Fibroblast of lung (primary cell): Measurements from ENCODE around the gene CTLA4. TPM values are rescaled to one million over a fixed set of nuclear protein-coding genes. Genes with fewer than 3 reads are reported as not detected.

Source experiments
- DNase-seq, 2 donors: peaks; one replicate each; pipeline versions ENCODE4 v3.0.0 to v3.0.0-alpha.2; 2010; ENCODE audit warnings: low read depth in 2 of 2
- H2AFZ ChIP-seq: 2 replicates; pipeline ENCODE4 v1.5.1; 2012; ENCODE audit warnings: low read length, control low read depth, inconsistent platforms
- H3K27ac ChIP-seq: 2 replicates; pipeline ENCODE4 v1.5.1; 2011; ENCODE audit warnings: low read length, control low read depth; ENCODE audit not compliant: insufficient read depth
- H3K27me3 ChIP-seq: 2 replicates; pipeline ENCODE4 v1.5.1; 2011; ENCODE audit warnings: mild to moderate bottlenecking, low read length; ENCODE audit not compliant: control insufficient read depth, insufficient read depth
- H3K36me3 ChIP-seq: 2 replicates; pipeline ENCODE4 v1.5.1; 2011; ENCODE audit warnings: low read length; ENCODE audit not compliant: control insufficient read depth, insufficient read depth
- H3K4me1 ChIP-seq: 2 replicates; pipeline ENCODE4 v1.5.1; 2011; ENCODE audit warnings: low read length; ENCODE audit not compliant: control insufficient read depth, insufficient read depth; ENCODE audit errors: extremely low read depth
- H3K4me2 ChIP-seq: 2 replicates; pipeline ENCODE4 v1.5.1; 2011; ENCODE audit warnings: low read length, control low read depth; ENCODE audit not compliant: insufficient read depth; ENCODE audit errors: extremely low read depth
- H3K4me3 ChIP-seq, 4 experiments: fragments of 200-600 bp in 1 of 4; sonication (generic) in 1 of 4; replicated peaks in 1 of 4; 2 replicates each; pipeline ENCODE4 v1.5.1; 2011 to 2016; ENCODE audit warnings: low read length in 4 of 4, low read depth in 3 of 4, mild to moderate bottlenecking in 3 of 4, control low read depth in 2 of 4, inconsistent platforms in 1 of 4, mixed read lengths in 1 of 4; ENCODE audit not compliant: insufficient read depth in 1 of 4; ENCODE audit errors: control extremely low read depth in 1 of 4
- H3K79me2 ChIP-seq: 2 replicates; pipeline ENCODE4 v1.5.1; 2012; ENCODE audit warnings: mild to moderate bottlenecking, low read length, inconsistent platforms; ENCODE audit not compliant: control insufficient read depth, insufficient read depth
- H3K9ac ChIP-seq: 2 replicates; pipeline ENCODE4 v1.5.1; 2011; ENCODE audit warnings: mild to moderate bottlenecking, low read length, control low read depth; ENCODE audit not compliant: insufficient read depth
- H3K9me3 ChIP-seq: 2 replicates; pipeline ENCODE4 v1.5.1; 2012; ENCODE audit warnings: low read depth, low read length; ENCODE audit not compliant: control insufficient read depth, insufficient read depth
- H4K20me1 ChIP-seq: 2 replicates; pipeline ENCODE4 v1.5.1; 2011; ENCODE audit warnings: low read length; ENCODE audit not compliant: control insufficient read depth, insufficient read depth; ENCODE audit errors: extremely low read depth
- CTCF ChIP-seq, 2 donors: IDR thresholded peaks in 1 of 2; conservative IDR thresholded peaks in 1 of 2; 1 replicate in 1 of 2; 2 replicates in 1 of 2; pipeline ENCODE4 v1.5.1; 2011 to 2012; ENCODE audit warnings: low read length in 2 of 2, control low read depth in 1 of 2, inconsistent platforms in 1 of 2, low read depth in 1 of 2, mild to moderate bottlenecking in 1 of 2
- EZH2 ChIP-seq: IDR thresholded peaks from 2 replicates; pipeline ENCODE4 v1.5.1; 2012; ENCODE audit warnings: low read length, control low read depth, mild to moderate bottlenecking; ENCODE audit errors: missing control alignments
- polyA plus RNA-seq, 2 donors: library from polyadenylated mRNA; depleted of rRNA in 1 of 2; stranded (reverse) in 1 of 2; unstranded in 1 of 2; fragments of >200 nt; gene quantifications; 2 replicates each; pipeline ENCODE4 v1.2.1, GENCODE V29; 2011 to 2012; ENCODE audit warnings: missing spikeins in 1 of 2
- total RNA-seq: library from RNA; depleted of rRNA; stranded (reverse); fragments of >200 nt; gene quantifications from 2 replicates; pipeline ENCODE4 v1.2.1, GENCODE V29; 2014

CTLA4 gene
- total and polyA plus RNA-seq, 2 donors (not counting 1 experiment from before 2014, with no cell fraction given) = not detected

DNA sequence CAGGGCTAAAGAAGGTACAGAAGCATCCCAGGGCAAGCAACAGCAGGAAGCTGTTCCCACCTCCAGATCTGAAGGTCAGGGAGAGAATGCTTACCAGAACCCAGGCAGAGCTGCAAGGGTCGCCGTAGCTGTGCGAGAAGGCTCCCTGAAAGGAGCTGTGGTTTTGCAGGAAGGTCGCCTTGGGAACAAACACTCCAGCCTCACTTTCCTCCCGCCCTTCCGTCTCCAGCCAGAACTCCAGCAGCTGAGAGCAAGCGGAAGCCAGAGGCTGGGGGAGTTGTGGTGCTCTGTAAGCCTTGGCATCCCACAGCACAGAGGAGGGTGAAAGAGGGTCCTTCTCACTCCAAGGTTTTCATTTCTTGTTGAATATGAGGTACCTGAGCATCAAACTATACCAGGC, 50.7 kb downstream of the CTLA4 start:
- Histone ChIP-seq H3K27ac (no peak overlapping the region), H2AFZ (peak overlapping the region; percentile 53)

GRCh38 chr2:203918839-203919238, 51.3 kb downstream of the CTLA4 start:
- Histone ChIP-seq H3K9ac (no peak overlapping the region), H3K4me1 (no peaks in the 10 kb centered on the region), H4K20me1 (no peaks in the 10 kb centered on the region), H3K79me2 (no peaks in the 10 kb centered on the region), H3K4me3 (no peak overlapping the region), H3K27ac (no peak overlapping the region), H3K9me3 (no peaks in the 10 kb centered on the region), H3K27me3 (no peaks in the 10 kb centered on the region), H3K36me3 (no peaks in the 10 kb centered on the region), H3K4me2 (no peak overlapping the region), H2AFZ (no peak overlapping the region)
- no peak for TF ChIP-seq CTCF (conservative IDR thresholded peaks at IDR 0.05 in 1 of 2, IDR thresholded peaks at IDR 0.05 in 1 of 2; ENCODE audit: low read depth in 1 of 2, low read length in 2 of 2)
- TF ChIP-seq EZH2 = no peak
- no peak for DNase-seq

More for the DNA sequence above, 50.7 kb downstream of the CTLA4 start:
- H3K9ac ChIP-seq = no peak overlapping the region
- H3K4me1 ChIP-seq = no peaks in the 10 kb centered on the region
- TF ChIP-seq EZH2 (no peak), CTCF (conservative IDR thresholded peaks at IDR 0.05 in 1 of 2, IDR thresholded peaks at IDR 0.05 in 1 of 2; ENCODE audit: low read depth in 1 of 2, low read length in 2 of 2) (no peak)
- no peak overlapping the region for H3K4me3 ChIP-seq
- DNase-seq = peak in 1 of 2 donors; percentile 3
- no peaks in the 10 kb centered on the region for H3K27me3 ChIP-seq
- no peaks in the 10 kb centered on the region for H3K9me3 ChIP-seq
- no peak overlapping the region for H3K4me2 ChIP-seq
- no peaks in the 10 kb centered on the region for H3K36me3 ChIP-seq
- H4K20me1 ChIP-seq = no peaks in the 10 kb centered on the region
- H3K79me2 ChIP-seq = no peaks in the 10 kb centered on the region

Other genes starting within 250 kb of the CTLA4 start
- not detected in 2 replicates for gene CD28, start 161.1 kb upstream of the CTLA4 start, total RNA-seq
- gene CD28, start 161.1 kb upstream of the CTLA4 start, polyA plus RNA-seq = 0.03 TPM in 1 of 2 replicates, not detected in the other
- gene ICOS, start 69.0 kb downstream of the CTLA4 start, total RNA-seq = not detected in 2 replicates
- not detected in 2 replicates for gene ICOS, start 69.0 kb downstream of the CTLA4 start, polyA plus RNA-seq